COLO829 (cell line): ENCODE data around the gene NBL1.
"Not testable (repeated sequence)": the region's sequence is repeated elsewhere in the genome, so short reads cannot be mapped to it uniquely, and the experiment has no call there.

Experiments used
- DNase-seq: peaks from one replicate; pipeline ENCODE4 v3.0.0; 2012; ENCODE audit warnings: low spot score

The NBL1 gene

GRCh38 chr1:19622204-19622603 lies 21.9 kb upstream of the NBL1 start:
- DNase-seq, result no peak

GRCh38 chr1:19623523-19623922 lies 20.6 kb upstream of the NBL1 start:
- no peak for DNase-seq

GRCh38 chr1:19625291-19625937 lies 18.7 kb upstream of the NBL1 start:
- no peak for DNase-seq

GRCh38 chr1:19628879-19629278 lies 15.2 kb upstream of the NBL1 start:
- DNase-seq, result no peak

GRCh38 chr1:19629357-19629756 lies 14.8 kb upstream of the NBL1 start:
- no peak for DNase-seq

GRCh38 chr1:19630192-19630591 lies 13.9 kb upstream of the NBL1 start:
- not testable (repeated sequence) for DNase-seq

- DNase-seq, result no peak
These were observed 13.3 kb upstream of the NBL1 start for GRCh38 chr1:19630720-19631395.

GRCh38 chr1:19632211-19632610 lies 11.9 kb upstream of the NBL1 start:
- no peak for DNase-seq

GRCh38 chr1:19633106-19633505 lies 11.0 kb upstream of the NBL1 start:
- no peak for DNase-seq

- not testable (repeated sequence) for DNase-seq
These were observed 9.0 kb upstream of the NBL1 start for GRCh38 chr1:19635064-19635463.

GRCh38 chr1:19635646-19636045 lies 8.5 kb upstream of the NBL1 start:
- DNase-seq, result no peak

- DNase-seq, result no peak
These were observed 8.0 kb upstream of the NBL1 start for GRCh38 chr1:19636065-19636464.

- DNase-seq, result not testable (repeated sequence)
These were observed 7.4 kb upstream of the NBL1 start for GRCh38 chr1:19636749-19637148.

GRCh38 chr1:19637606-19638005 lies 6.5 kb upstream of the NBL1 start:
- DNase-seq, result no peak

GRCh38 chr1:19639228-19639627 lies 4.9 kb upstream of the NBL1 start:
- DNase-seq, result not testable (repeated sequence)

- DNase-seq, result no peak
These were observed 4.1 kb upstream of the NBL1 start for GRCh38 chr1:19639999-19640362.

- DNase-seq, result no peak
These were observed 3.5 kb upstream of the NBL1 start for GRCh38 chr1:19640363-19641316.

GRCh38 chr1:19643121-19643520 lies 990 bp upstream of the NBL1 start:
- no peak for DNase-seq

GRCh38 chr1:19644395-19644680 lies 227 bp downstream of the NBL1 start:
- no peak for DNase-seq

GRCh38 chr1:19644681-19645410 lies 735 bp downstream of the NBL1 start:
- no peak for DNase-seq

GRCh38 chr1:19645411-19646251 lies 1.5 kb downstream of the NBL1 start:
- DNase-seq, result no peak
